H7 (cell line): ENCODE data around the gene MAN1C1. TPM values are rescaled to one million over a fixed set of nuclear protein-coding genes. Genes with fewer than 3 reads are reported as not detected.

ENCODE experiments used
- DNase-seq: peaks from one replicate; pipeline ENCODE4 v3.0.0; 2012
- H3K27me3 ChIP-seq: 2 replicates; pipeline ENCODE4 v1.6.0; 2011; ENCODE audit warnings: mild to moderate bottlenecking, low read length; ENCODE audit not compliant: control insufficient read depth, insufficient read depth
- H3K36me3 ChIP-seq: replicated peaks from 2 replicates; pipeline ENCODE4 v1.5.1; 2011; ENCODE audit warnings: low read length; ENCODE audit not compliant: control insufficient read depth, insufficient read depth
- H3K4me3 ChIP-seq: 2 replicates; pipeline ENCODE4 v1.5.1; 2011; ENCODE audit warnings: low read depth, mild to moderate bottlenecking, control low read depth, low read length, moderate library complexity; ENCODE audit not compliant: insufficient read depth
- total RNA-seq: library from RNA; depleted of rRNA; stranded (reverse); fragments of >200 nt; shearing (Covaris generic); gene quantifications from 2 replicates; pipeline ENCODE4 v1.2.3, GENCODE V29; 2014

Gene MAN1C1
- total RNA-seq, 1 experiment from 2014 or later: 19.5 TPM

GRCh38 chr1:25792115-25792514, 175.5 kb downstream of the MAN1C1 start:
- no peak for DNase-seq
- H3K27me3 ChIP-seq: no peaks in the 10 kb centered on the region
- no peak overlapping the region for H3K4me3 ChIP-seq
- no peaks in the 10 kb centered on the region for H3K36me3 ChIP-seq

- H3K36me3 ChIP-seq: no peaks in the 10 kb centered on the region
- no peaks in the 10 kb centered on the region; the same call in 1 of the 2 replicates for H3K27me3 ChIP-seq
- DNase-seq: no peak
- H3K4me3 ChIP-seq: no peak overlapping the region
Observed at GRCh38 chr1:25793585-25794170, 177.1 kb downstream of the MAN1C1 start.

GRCh38 chr1:25794325-25794724, 177.7 kb downstream of the MAN1C1 start:
- H3K4me3 ChIP-seq: no peak overlapping the region
- DNase-seq: no peak
- H3K27me3 ChIP-seq: peaks cover under 1% of the 10 kb centered on the region
- no peaks in the 10 kb centered on the region for H3K36me3 ChIP-seq

GRCh38 chr1:25795211-25795610, 178.6 kb downstream of the MAN1C1 start:
- Histone ChIP-seq H3K4me3 (no peak overlapping the region), H3K36me3 (no peaks in the 10 kb centered on the region), H3K27me3 (peaks cover 1% of the 10 kb centered on the region)
- no peak for DNase-seq

- H3K27me3 ChIP-seq: peaks cover 1% of the 10 kb centered on the region
- H3K36me3 ChIP-seq: no peaks in the 10 kb centered on the region
- no peak for DNase-seq
- H3K4me3 ChIP-seq: no peak overlapping the region
Observed at GRCh38 chr1:25795946-25796810, 179.6 kb downstream of the MAN1C1 start.

- DNase-seq: peak; percentile 88
- peaks cover 1% of the 10 kb centered on the region for H3K27me3 ChIP-seq
- H3K36me3 ChIP-seq: no peaks in the 10 kb centered on the region
- no peak overlapping the region for H3K4me3 ChIP-seq
Observed at GRCh38 chr1:25796811-25797458, 180.3 kb downstream of the MAN1C1 start.

- no peak overlapping the region for H3K4me3 ChIP-seq
- peak; percentile 93 for DNase-seq
- H3K36me3 ChIP-seq: no peaks in the 10 kb centered on the region
- peaks cover 1% of the 10 kb centered on the region for H3K27me3 ChIP-seq
Observed at GRCh38 chr1:25797939-25798338, 181.3 kb downstream of the MAN1C1 start.

GRCh38 chr1:25798666-25799351, 182.2 kb downstream of the MAN1C1 start:
- Histone ChIP-seq H3K36me3 (no peaks in the 10 kb centered on the region), H3K27me3 (peaks cover 1% of the 10 kb centered on the region), H3K4me3 (no peak overlapping the region)
- DNase-seq: no peak

GRCh38 chr1:25799352-25799934, 182.9 kb downstream of the MAN1C1 start:
- peaks cover 1% of the 10 kb centered on the region for H3K27me3 ChIP-seq
- peak overlapping the region; percentile 32 for H3K4me3 ChIP-seq
- peak; percentile 63 for DNase-seq
- H3K36me3 ChIP-seq: no peaks in the 10 kb centered on the region

GRCh38 chr1:25799935-25800702, 183.5 kb downstream of the MAN1C1 start, which contains the start of gene SELENON:
Gene SELENON, plus strand, starts transcription at chr1:25800193. Its CDS starts 38 bp downstream, at chr1:25800231.
- Histone ChIP-seq H3K27me3 (peaks cover 1% of the 10 kb centered on the region), H3K4me3 (peak within 1 kb of the TSS; percentile 57), H3K36me3 (no peaks in the 10 kb centered on the region; the same call in 1 of the 2 replicates)
- peak; percentile 99 for DNase-seq

GRCh38 chr1:25800703-25801377, 184.2 kb downstream of the MAN1C1 start:
- H3K36me3 ChIP-seq: peaks cover 4% of the 10 kb centered on the region
- H3K4me3 ChIP-seq: peak overlapping the region; percentile 57
- DNase-seq: peak; percentile 54
- peaks cover 1% of the 10 kb centered on the region for H3K27me3 ChIP-seq

GRCh38 chr1:25802915-25803314, 186.3 kb downstream of the MAN1C1 start:
- peaks cover 6% of the 10 kb centered on the region for H3K36me3 ChIP-seq
- peaks cover 1% of the 10 kb centered on the region; the same call in 1 of the 2 replicates for H3K27me3 ChIP-seq
- H3K4me3 ChIP-seq: no peak overlapping the region
- no peak for DNase-seq

GRCh38 chr1:25803368-25803767, 186.8 kb downstream of the MAN1C1 start:
- no peak for DNase-seq
- peaks cover 1% of the 10 kb centered on the region; the same call in 1 of the 2 replicates for H3K27me3 ChIP-seq
- H3K36me3 ChIP-seq: peaks cover 6% of the 10 kb centered on the region
- H3K4me3 ChIP-seq: no peak overlapping the region
